H1 (cell line): ENCODE results near the gene RNF168. TPM values are rescaled to one million over a fixed set of nuclear protein-coding genes. Genes with fewer than 3 reads are reported as not detected.

Experiments used
- NANOG ChIP-seq: IDR thresholded peaks from 2 replicates; pipeline ENCODE4 v1.6.1; 2011; ENCODE audit warnings: low read length, low read depth, mild to moderate bottlenecking, inconsistent platforms; ENCODE audit not compliant: insufficient read depth, poor library complexity, severe bottlenecking
- polyA plus RNA-seq, 7 experiments: library from polyadenylated mRNA; depleted of rRNA in 3 of 7; stranded (reverse) in 5 of 7; unstranded in 2 of 7; fragments of >200 nt in 5 of 7; fragments of 200-250 nt in 2 of 7; gene quantifications; 1 replicate in 5 of 7; 2 replicates in 1 of 7; 4 replicates in 1 of 7; pipeline versions ENCODE4 v1.2.1 to v1.2.3, GENCODE V29; 2011 to 2013; ENCODE audit warnings: missing spikeins in 2 of 7, mixed read lengths in 2 of 7
- small RNA-seq: library from polyadenylated mRNA; stranded (forward); fragments of <200 nt; extraction: miRNeasy Mini kit (QIAGEN cat#:217004); gene quantifications from one replicate; pipeline ENCODE3, GENCODE V24; 2013; ENCODE audit not compliant: insufficient read depth
- total RNA-seq: library from RNA; stranded (reverse); fragmentation: NEBNext Ultra II Directional; extraction: Animal tissue kit (Norgen Biotek cat#: 25700); gene quantifications from 2 replicates; pipeline ENCODE4 v1.2.1, GENCODE V29; 2021

Gene RNF168
- total and polyA plus RNA-seq, 2 of the 8 experiments (the other 6 are each of a cell fraction or from before 2014, with no cell fraction given): 6.3 to 63.5 TPM

GRCh38 chr3:196419386-196419785 lies 84.2 kb downstream of the RNF168 start (continued):
- TF ChIP-seq NANOG: no peak

Small RNA genes within 50 kb of the gene (small RNA-seq; reads per million reads assigned to genes)
- not detected for gene AC083822.1
- gene AC117490.1: not detected
- gene RPS29P3: not detected

Other genes starting within 250 kb of the RNF168 start
- gene PCYT1A, start 216.0 kb downstream of the RNF168 start, total RNA-seq: 30.2 and 31.8 TPM in 2 replicates
- 17.5 and 19.9 TPM in 2 replicates for gene PCYT1A, start 216.0 kb downstream of the RNF168 start, polyA plus RNA-seq (2011; rRNA removed)
- gene DYNLT2B, start 185.5 kb downstream of the RNF168 start, total RNA-seq: 9.7 and 10.9 TPM in 2 replicates
- 15.6 and 22.2 TPM in 2 replicates for gene DYNLT2B, start 185.5 kb downstream of the RNF168 start, polyA plus RNA-seq (2011; rRNA removed)
- not detected in 2 replicates for gene TM4SF19, start 165.4 kb downstream of the RNF168 start, total RNA-seq
- not detected in 2 replicates for gene TM4SF19, start 165.4 kb downstream of the RNF168 start, polyA plus RNA-seq (2011; rRNA removed)
- 109 and 122 TPM in 2 replicates for gene UBXN7, start 71.3 kb downstream of the RNF168 start, total RNA-seq
- 16.4 and 18.5 TPM in 2 replicates for gene UBXN7, start 71.3 kb downstream of the RNF168 start, polyA plus RNA-seq (2011; rRNA removed)
- gene SMCO1, start 11.6 kb upstream of the RNF168 start, total RNA-seq: not detected in 2 replicates
- gene SMCO1, start 11.6 kb upstream of the RNF168 start, polyA plus RNA-seq (2011; rRNA removed): 0.03 TPM in 1 of 2 replicates, not detected in the other
- gene WDR53, start 64.8 kb upstream of the RNF168 start, total RNA-seq: 17.9 and 18.8 TPM in 2 replicates
- 4.7 and 7.4 TPM in 2 replicates for gene WDR53, start 64.8 kb upstream of the RNF168 start, polyA plus RNA-seq (2011; rRNA removed)
- gene FBXO45, start 64.9 kb upstream of the RNF168 start, total RNA-seq: 18.0 and 19.4 TPM in 2 replicates
- 3.4 and 5.2 TPM in 2 replicates for gene FBXO45, start 64.9 kb upstream of the RNF168 start, polyA plus RNA-seq (2011; rRNA removed)
- gene NRROS, start 135.9 kb upstream of the RNF168 start, total RNA-seq: 5.1 and 5.3 TPM in 2 replicates
- gene NRROS, start 135.9 kb upstream of the RNF168 start, polyA plus RNA-seq (2011; rRNA removed): 6.8 and 7.3 TPM in 2 replicates
- gene CEP19, start 208.5 kb upstream of the RNF168 start, total RNA-seq: 1.3 and 1.6 TPM in 2 replicates
- gene CEP19, start 208.5 kb upstream of the RNF168 start, polyA plus RNA-seq (2011; rRNA removed): 0.52 and 0.95 TPM in 2 replicates
- 14.7 and 14.9 TPM in 2 replicates for gene PIGX, start 208.6 kb upstream of the RNF168 start, total RNA-seq
- 5.0 and 7.0 TPM in 2 replicates for gene PIGX, start 208.6 kb upstream of the RNF168 start, polyA plus RNA-seq (2011; rRNA removed)
- 60.5 and 62.8 TPM in 2 replicates for gene PAK2, start 236.1 kb upstream of the RNF168 start, total RNA-seq
- gene PAK2, start 236.1 kb upstream of the RNF168 start, polyA plus RNA-seq (2011; rRNA removed): 8.5 and 13.1 TPM in 2 replicates